HAP-1 (cell line): Measurements from ENCODE around the gene INO80.
"Not testable (repeated sequence)": the region's sequence is repeated elsewhere in the genome, so short reads cannot be mapped to it uniquely, and the experiment has no call there.

Experiments
- DNase-seq, 2 experiments: peaks; one replicate each; pipeline ENCODE4 v3.0.0-alpha.2; 2016 to 2020; ENCODE audit warnings: low spot score in 2 of 2
- H3K27me3 ChIP-seq: fragments of 250-450 bp; sonication (Bioruptor Pico); 2 replicates; pipeline ENCODE4 v1.5.1; 2020; ENCODE audit warnings: low read depth, mild to moderate bottlenecking, moderate library complexity
- H3K36me3 ChIP-seq: fragments of 250-450 bp; sonication (Bioruptor Pico); replicated peaks from 2 replicates; pipeline ENCODE4 v1.5.1; 2020; ENCODE audit warnings: mild to moderate bottlenecking
- H3K4me1 ChIP-seq: fragments of 250-450 bp; sonication (Bioruptor Pico); 2 replicates; pipeline ENCODE4 v1.5.1; 2020; ENCODE audit warnings: mild to moderate bottlenecking
- H3K4me3 ChIP-seq: fragments of 250-450 bp; sonication (Bioruptor Pico); 2 replicates; pipeline ENCODE4 v1.5.1; 2020; ENCODE audit warnings: mild to moderate bottlenecking, moderate library complexity
- H3K9me3 ChIP-seq: fragments of 250-450 bp; sonication (Bioruptor Pico); 2 replicates; pipeline ENCODE4 v1.5.1; 2020; ENCODE audit warnings: mild to moderate bottlenecking, moderate library complexity
- in situ Hi-C: fragments of 300-500 bp; cut with MboI; formaldehyde crosslinking; loops from 3 replicates; pipeline ENCODE4 v1.14.3; 2020; ENCODE audit warnings: low sequenced_read_pairs, inconsistent platforms, mixed read lengths

The INO80 gene

GRCh38 chr15:40976819-40977218 is 139.3 kb downstream of the INO80 start:
- Histone ChIP-seq H3K36me3 (peaks cover 54% of the 10 kb centered on the region), H3K9me3 (no peaks in the 10 kb centered on the region), H3K4me3 (no peak overlapping the region), H3K4me1 (peaks cover 4% of the 10 kb centered on the region), H3K27me3 (no peaks in the 10 kb centered on the region)
- in situ Hi-C loops: no loop called here
- DNase-seq: no peak

GRCh38 chr15:40974879-40975278 is 141.2 kb downstream of the INO80 start:
- Histone ChIP-seq H3K4me1 (peaks cover 4% of the 10 kb centered on the region), H3K27me3 (no peaks in the 10 kb centered on the region), H3K4me3 (no peak overlapping the region), H3K9me3 (no peaks in the 10 kb centered on the region), H3K36me3 (peaks cover 36% of the 10 kb centered on the region)
- in situ Hi-C loops: no loop called here
- no peak for DNase-seq

GRCh38 chr15:40969363-40969762 is 146.7 kb downstream of the INO80 start:
- Histone ChIP-seq H3K27me3 (no peaks in the 10 kb centered on the region), H3K4me1 (peaks cover 8% of the 10 kb centered on the region), H3K9me3 (no peaks in the 10 kb centered on the region), H3K4me3 (no peak overlapping the region), H3K36me3 (no peaks in the 10 kb centered on the region; the same call in 1 of the 2 replicates)
- in situ Hi-C loops: no loop called here
- no peak for DNase-seq

GRCh38 chr15:40968290-40969085 is 147.6 kb downstream of the INO80 start:
- Histone ChIP-seq H3K4me3 (no peak overlapping the region), H3K27me3 (no peaks in the 10 kb centered on the region), H3K4me1 (peaks cover 8% of the 10 kb centered on the region), H3K36me3 (no peaks in the 10 kb centered on the region; the same call in 1 of the 2 replicates), H3K9me3 (no peaks in the 10 kb centered on the region)
- in situ Hi-C loops: no loop called here
- DNase-seq: no peak

GRCh38 chr15:40964634-40965033 is 151.4 kb downstream of the INO80 start:
- DNase-seq: no peak
- H3K9me3 ChIP-seq: no peaks in the 10 kb centered on the region
- in situ Hi-C loops: no loop called here
- no peak overlapping the region for H3K4me3 ChIP-seq
- H3K36me3 ChIP-seq: no peaks in the 10 kb centered on the region
- H3K27me3 ChIP-seq: no peaks in the 10 kb centered on the region
- H3K4me1 ChIP-seq: peaks cover 4% of the 10 kb centered on the region

- in situ Hi-C loops: no loop called here
- Histone ChIP-seq H3K4me1 (peaks cover 4% of the 10 kb centered on the region), H3K9me3 (no peaks in the 10 kb centered on the region), H3K36me3 (no peaks in the 10 kb centered on the region), H3K4me3 (no peak overlapping the region), H3K27me3 (no peaks in the 10 kb centered on the region)
- DNase-seq: no peak
These were observed 152.1 kb downstream of the INO80 start for GRCh38 chr15:40964006-40964405.

GRCh38 chr15:40963201-40963600 is 152.9 kb downstream of the INO80 start:
- Histone ChIP-seq H3K4me3 (no peak overlapping the region), H3K36me3 (no peaks in the 10 kb centered on the region), H3K9me3 (no peaks in the 10 kb centered on the region), H3K4me1 (peaks cover 4% of the 10 kb centered on the region), H3K27me3 (no peaks in the 10 kb centered on the region)
- DNase-seq: no peak
- in situ Hi-C loops: no loop called here

GRCh38 chr15:40962317-40962716 is 153.8 kb downstream of the INO80 start:
- H3K27me3 ChIP-seq, H3K4me1 ChIP-seq, H3K36me3 ChIP-seq, H3K4me3 ChIP-seq, DNase-seq, H3K9me3 ChIP-seq, in situ Hi-C loops: not testable (repeated sequence)

- in situ Hi-C loops, DNase-seq: not testable (repeated sequence)
These were observed 154.3 kb downstream of the INO80 start for GRCh38 chr15:40961740-40962139.

GRCh38 chr15:40960925-40961324 is 155.2 kb downstream of the INO80 start:
- Histone ChIP-seq H3K4me1 (no peaks in the 10 kb centered on the region), H3K9me3 (no peaks in the 10 kb centered on the region), H3K36me3 (peaks cover 4% of the 10 kb centered on the region; the same call in 1 of the 2 replicates), H3K4me3 (no peak overlapping the region), H3K27me3 (no peaks in the 10 kb centered on the region)
- no peak for DNase-seq
- in situ Hi-C loops: no loop called here

More at GRCh38 chr15:40961740-40962139, 154.3 kb downstream of the INO80 start:
- H3K4me1 ChIP-seq, H3K9me3 ChIP-seq, H3K27me3 ChIP-seq, H3K4me3 ChIP-seq, H3K36me3 ChIP-seq: not testable (repeated sequence)

GRCh38 chr15:40960151-40960885 is 155.8 kb downstream of the INO80 start:
- no peak for DNase-seq
- no peak overlapping the region for H3K4me3 ChIP-seq
- peaks cover 11% of the 10 kb centered on the region for H3K36me3 ChIP-seq
- in situ Hi-C loops: no loop called here
- no peaks in the 10 kb centered on the region for H3K4me1 ChIP-seq
- no peaks in the 10 kb centered on the region for H3K27me3 ChIP-seq
- no peaks in the 10 kb centered on the region for H3K9me3 ChIP-seq

GRCh38 chr15:40959331-40960141 is 156.5 kb downstream of the INO80 start:
- in situ Hi-C loops: no loop called here
- Histone ChIP-seq H3K4me3 (no peak overlapping the region), H3K4me1 (no peaks in the 10 kb centered on the region), H3K27me3 (no peaks in the 10 kb centered on the region), H3K9me3 (no peaks in the 10 kb centered on the region), H3K36me3 (peaks cover 18% of the 10 kb centered on the region)
- DNase-seq: no peak

GRCh38 chr15:40958723-40959122 is 157.4 kb downstream of the INO80 start:
- DNase-seq: no peak
- H3K36me3 ChIP-seq: peaks cover 26% of the 10 kb centered on the region
- no peaks in the 10 kb centered on the region for H3K27me3 ChIP-seq
- no peaks in the 10 kb centered on the region for H3K9me3 ChIP-seq
- peaks cover 7% of the 10 kb centered on the region; the same call in 1 of the 2 replicates for H3K4me1 ChIP-seq
- in situ Hi-C loops: no loop called here
- H3K4me3 ChIP-seq: no peak overlapping the region
